NCI-H128 (cell line): Measurements from ENCODE around the gene ANLN.
A peak's percentile ranks its signal among the peaks of the same experiment; 100 is the strongest.
"Not testable (repeated sequence)": the region's sequence is repeated elsewhere in the genome, so short reads cannot be mapped to it uniquely, and the experiment has no call there.

Experiments used
- DNase-seq: peaks from one replicate; lab custom pipeline; 2025; ENCODE audit not compliant: unreplicated experiment; lab: John Stamatoyannopoulos, UW

ANLN gene

GRCh38 chr7:36460811-36461429, 71.3 kb downstream of the ANLN start:
- DNase-seq, result no peak

- no peak for DNase-seq
These were observed 73.0 kb downstream of the ANLN start for GRCh38 chr7:36462551-36463137.

- no peak for DNase-seq
These were observed 74.6 kb downstream of the ANLN start for GRCh38 chr7:36464271-36464670.

- not testable (repeated sequence) for DNase-seq
These were observed 76.3 kb downstream of the ANLN start for GRCh38 chr7:36466001-36466400.

- no peak for DNase-seq
These were observed 78.9 kb downstream of the ANLN start for GRCh38 chr7:36468370-36469101.

GRCh38 chr7:36469236-36469635, 79.6 kb downstream of the ANLN start:
- DNase-seq, result no peak

GRCh38 chr7:36472141-36472729, 82.6 kb downstream of the ANLN start:
- DNase-seq, result no peak

- no peak for DNase-seq
These were observed 84.0 kb downstream of the ANLN start for GRCh38 chr7:36473454-36474282.

GRCh38 chr7:36474283-36475010, 84.8 kb downstream of the ANLN start:
- no peak for DNase-seq

GRCh38 chr7:36475011-36475342, 85.3 kb downstream of the ANLN start:
- no peak for DNase-seq

GRCh38 chr7:36475381-36475780, 85.7 kb downstream of the ANLN start:
- no peak for DNase-seq

GRCh38 chr7:36478745-36479144, 89.1 kb downstream of the ANLN start:
- DNase-seq, result no peak

- DNase-seq, result not testable (repeated sequence)
These were observed 94.2 kb downstream of the ANLN start for GRCh38 chr7:36483853-36484252.

GRCh38 chr7:36484265-36484664, 94.6 kb downstream of the ANLN start:
- no peak for DNase-seq

GRCh38 chr7:36486336-36486735, 96.7 kb downstream of the ANLN start:
- DNase-seq, result no peak

- DNase-seq, result peak; percentile 49
These were observed 98.2 kb downstream of the ANLN start for GRCh38 chr7:36487756-36488336.

- not testable (repeated sequence) for DNase-seq
These were observed 99.0 kb downstream of the ANLN start for GRCh38 chr7:36488672-36489071.

GRCh38 chr7:36490419-36490830, 100.8 kb downstream of the ANLN start:
- no peak for DNase-seq

- no peak for DNase-seq
These were observed 101.7 kb downstream of the ANLN start for GRCh38 chr7:36491317-36491716.

GRCh38 chr7:36496576-36496975, 106.9 kb downstream of the ANLN start:
- DNase-seq, result no peak
